ENCODE data around the gene C11orf58. TPM values are rescaled to one million over a fixed set of nuclear protein-coding genes. Genes with fewer than 3 reads are reported as not detected.

C11orf58 gene
- total and polyA plus RNA-seq, 10 donors = 83.9 to 147 (median 124) TPM

DNA sequence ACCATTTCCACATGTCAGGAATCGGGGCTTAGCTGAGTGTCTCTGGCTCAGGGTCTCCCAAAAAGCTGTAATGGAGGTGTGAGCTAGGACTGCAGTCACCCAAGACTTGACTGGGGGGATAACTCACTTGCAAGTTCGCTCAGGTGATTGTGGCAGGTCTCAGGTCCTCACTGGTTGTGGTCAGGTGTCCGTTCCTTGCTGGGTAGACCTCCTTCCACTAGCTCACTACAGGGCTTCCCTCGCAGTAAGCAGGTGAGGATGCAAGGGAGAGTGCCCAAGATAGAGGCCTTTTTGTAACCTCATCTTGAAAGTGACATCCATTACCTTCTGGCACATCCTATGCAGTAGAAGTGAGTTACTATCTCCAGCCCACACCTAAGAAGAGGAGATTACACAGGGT, 29.5 kb downstream of the C11orf58 start:
- Histone ChIP-seq H3K4me3 (no peak overlapping the region), H3K27me3 (replicated peaks in 1 of 7) (no peaks in the 10 kb centered on the region), H3K36me3 (no peaks in the 10 kb centered on the region), H3K27ac (no peak overlapping the region), H3K4me1 (no peaks in the 10 kb centered on the region), H3K9me3 (no peaks in the 10 kb centered on the region)
- TF ChIP-seq, protein P1, sequence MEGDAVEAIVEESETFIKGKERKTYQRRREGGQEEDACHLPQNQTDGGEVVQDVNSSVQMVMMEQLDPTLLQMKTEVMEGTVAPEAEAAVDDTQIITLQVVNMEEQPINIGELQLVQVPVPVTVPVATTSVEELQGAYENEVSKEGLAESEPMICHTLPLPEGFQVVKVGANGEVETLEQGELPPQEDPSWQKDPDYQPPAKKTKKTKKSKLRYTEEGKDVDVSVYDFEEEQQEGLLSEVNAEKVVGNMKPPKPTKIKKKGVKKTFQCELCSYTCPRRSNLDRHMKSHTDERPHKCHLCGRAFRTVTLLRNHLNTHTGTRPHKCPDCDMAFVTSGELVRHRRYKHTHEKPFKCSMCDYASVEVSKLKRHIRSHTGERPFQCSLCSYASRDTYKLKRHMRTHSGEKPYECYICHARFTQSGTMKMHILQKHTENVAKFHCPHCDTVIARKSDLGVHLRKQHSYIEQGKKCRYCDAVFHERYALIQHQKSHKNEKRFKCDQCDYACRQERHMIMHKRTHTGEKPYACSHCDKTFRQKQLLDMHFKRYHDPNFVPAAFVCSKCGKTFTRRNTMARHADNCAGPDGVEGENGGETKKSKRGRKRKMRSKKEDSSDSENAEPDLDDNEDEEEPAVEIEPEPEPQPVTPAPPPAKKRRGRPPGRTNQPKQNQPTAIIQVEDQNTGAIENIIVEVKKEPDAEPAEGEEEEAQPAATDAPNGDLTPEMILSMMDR (IDR thresholded peaks at IDR 0.05 in 8 of 11, conservative IDR thresholded peaks at IDR 0.05 in 3 of 11) = no peak
- no peak for TF ChIP-seq POLR2AphosphoS5 (IDR thresholded peaks at IDR 0.05)
- TF ChIP-seq POLR2A (IDR thresholded peaks at IDR 0.05) = no peak
- 67 to 93% (median 82%) methylated on average over 4 of the region's 4 CpGs for WGBS, 5 donors
- DNase-seq = no peak
- intact Hi-C loops (cut with DNase I; ENCODE audit: low total_unique reads) = no loop called here

- H3K27ac ChIP-seq = no peak overlapping the region
- DNase-seq = no peak
Observed at GRCh38 chr11:16769386-16769785, 30.9 kb downstream of the C11orf58 start.

GRCh38 chr11:16770016-16770415, 31.6 kb downstream of the C11orf58 start:
- intact Hi-C loops (cut with DNase I; ENCODE audit: low total_unique reads) = no loop called here
- no peak overlapping the region for H3K4me3 ChIP-seq
- TF ChIP-seq POLR2A (IDR thresholded peaks at IDR 0.05) = no peak
- TF ChIP-seq, protein P1 (IDR thresholded peaks at IDR 0.05 in 8 of 11, conservative IDR thresholded peaks at IDR 0.05 in 3 of 11) = no peak
- TF ChIP-seq POLR2AphosphoS5 (IDR thresholded peaks at IDR 0.05) = no peak
- H3K36me3 ChIP-seq = no peaks in the 10 kb centered on the region
- no peak for DNase-seq
- no peaks in the 10 kb centered on the region for H3K4me1 ChIP-seq
- no peak overlapping the region for H3K27ac ChIP-seq
- H3K27me3 ChIP-seq (replicated peaks in 1 of 7) = no peaks in the 10 kb centered on the region
- no peaks in the 10 kb centered on the region for H3K9me3 ChIP-seq
- WGBS, 5 donors = 79 to 85% (median 84%) methylated on average over 7 to 11 of the region's 11 CpGs

More at GRCh38 chr11:16769386-16769785, 30.9 kb downstream of the C11orf58 start:
- H3K4me3 ChIP-seq = no peak overlapping the region
- intact Hi-C loops (cut with DNase I; ENCODE audit: low total_unique reads) = no loop called here
- no peaks in the 10 kb centered on the region for H3K27me3 ChIP-seq (replicated peaks in 1 of 7)
- WGBS, 5 donors = 73 to 95% (median 89%) methylated on average over 3 to 4 of the region's 4 CpGs
- TF ChIP-seq POLR2A (IDR thresholded peaks at IDR 0.05) (no peak), POLR2AphosphoS5 (IDR thresholded peaks at IDR 0.05) (no peak)
- TF ChIP-seq, protein P1 (IDR thresholded peaks at IDR 0.05 in 8 of 11, conservative IDR thresholded peaks at IDR 0.05 in 3 of 11) = no peak
- H3K9me3 ChIP-seq = no peaks in the 10 kb centered on the region
- H3K36me3 ChIP-seq = no peaks in the 10 kb centered on the region
- H3K4me1 ChIP-seq = no peaks in the 10 kb centered on the region

- no peak for DNase-seq
- WGBS, 5 donors = 85 to 90% (median 87%) methylated on average over 11 to 12 of the region's 12 CpGs
- intact Hi-C loops (cut with DNase I; ENCODE audit: low total_unique reads) = no loop called here
Observed at GRCh38 chr11:16771350-16772140, 33.1 kb downstream of the C11orf58 start.

More at GRCh38 chr11:16771350-16772140, 33.1 kb downstream of the C11orf58 start:
- H3K27ac ChIP-seq = no peak overlapping the region
- H3K4me1 ChIP-seq = no peaks in the 10 kb centered on the region
- no peak for TF ChIP-seq POLR2AphosphoS5 (IDR thresholded peaks at IDR 0.05)
- TF ChIP-seq, protein P1 (IDR thresholded peaks at IDR 0.05 in 8 of 11, conservative IDR thresholded peaks at IDR 0.05 in 3 of 11) = no peak
- TF ChIP-seq POLR2A (IDR thresholded peaks at IDR 0.05) = no peak
- H3K4me3 ChIP-seq = no peak overlapping the region
- H3K36me3 ChIP-seq = no peaks in the 10 kb centered on the region
- no peaks in the 10 kb centered on the region for H3K9me3 ChIP-seq
- H3K27me3 ChIP-seq (replicated peaks in 1 of 7) = no peaks in the 10 kb centered on the region

Measured in spleen (tissue), 11 donors.